ENCODE results near the gene MYO5B.
"Not testable (repeated sequence)": the region's sequence is repeated elsewhere in the genome, so short reads cannot be mapped to it uniquely, and the experiment has no call there.

MYO5B gene

GRCh38 chr18:49843131-49843530, 351.8 kb downstream of the MYO5B start:
- TF ChIP-seq CTCF (IDR thresholded peaks at IDR 0.05; ENCODE audit: low read depth, low read length) = no peak
- no peak overlapping the region for H3K4me3 ChIP-seq (ENCODE audit: low read depth, low read length)

- TF ChIP-seq CTCF (IDR thresholded peaks at IDR 0.05; ENCODE audit: low read depth, low read length) = no peak
Measured at GRCh38 chr18:49842656-49843055, 352.3 kb downstream of the MYO5B start.

GRCh38 chr18:49841236-49842217, 353.4 kb downstream of the MYO5B start:
- TF ChIP-seq CTCF (IDR thresholded peaks at IDR 0.05; ENCODE audit: low read depth, low read length) = no peak
- no peak overlapping the region for H3K4me3 ChIP-seq (ENCODE audit: low read depth, low read length)

More at GRCh38 chr18:49842656-49843055, 352.3 kb downstream of the MYO5B start:
- no peak overlapping the region for H3K4me3 ChIP-seq (ENCODE audit: low read depth, low read length)

GRCh38 chr18:49839012-49839411, 355.9 kb downstream of the MYO5B start:
- TF ChIP-seq CTCF (IDR thresholded peaks at IDR 0.05; ENCODE audit: low read depth, low read length) = no peak
- no peak overlapping the region for H3K4me3 ChIP-seq (ENCODE audit: low read depth, low read length)

GRCh38 chr18:49838381-49838780, 356.6 kb downstream of the MYO5B start:
- no peak overlapping the region for H3K4me3 ChIP-seq (ENCODE audit: low read depth, low read length)
- TF ChIP-seq CTCF (IDR thresholded peaks at IDR 0.05; ENCODE audit: low read depth, low read length) = no peak

- no peak overlapping the region for H3K4me3 ChIP-seq (ENCODE audit: low read depth, low read length)
- TF ChIP-seq CTCF (IDR thresholded peaks at IDR 0.05; ENCODE audit: low read depth, low read length) = no peak
Measured at GRCh38 chr18:49837889-49838288, 357.1 kb downstream of the MYO5B start.

GRCh38 chr18:49837316-49837835, 357.6 kb downstream of the MYO5B start:
- H3K4me3 ChIP-seq (ENCODE audit: low read depth, low read length) = not testable (repeated sequence)
